HG02870 (cell line): ENCODE measurements around the gene SYNE1.
"Not testable (repeated sequence)": the region's sequence is repeated elsewhere in the genome, so short reads cannot be mapped to it uniquely, and the experiment has no call there.

Experiments used
- ATAC-seq: cut with Tn5 transposase; IDR thresholded peaks from one replicate; pipeline ENCODE4 v1.9.1; 2021; ENCODE audit warnings: mild to moderate bottlenecking, moderate library complexity; ENCODE audit not compliant: unreplicated experiment

Gene SYNE1

DNA sequence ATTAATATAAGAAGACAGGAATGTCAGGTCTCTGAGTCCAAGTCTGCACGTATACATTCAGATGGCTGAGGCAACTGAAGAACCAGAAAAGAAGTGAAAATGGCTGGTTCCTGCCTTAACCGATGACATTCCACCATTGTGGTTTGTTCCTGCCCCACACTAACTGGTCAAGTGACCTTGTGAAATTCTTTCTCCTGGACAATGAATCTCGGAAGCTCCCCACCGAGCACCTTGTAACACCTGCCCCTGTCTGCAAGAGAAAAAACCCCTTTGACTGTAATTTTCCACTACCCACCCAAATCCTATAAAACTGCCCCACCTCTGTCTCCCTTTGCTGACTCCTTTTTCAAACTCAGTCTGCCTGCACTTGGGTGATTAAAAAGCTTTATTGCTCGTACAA lies 140.4 kb downstream of the SYNE1 start:
- no peak for ATAC-seq

DNA sequence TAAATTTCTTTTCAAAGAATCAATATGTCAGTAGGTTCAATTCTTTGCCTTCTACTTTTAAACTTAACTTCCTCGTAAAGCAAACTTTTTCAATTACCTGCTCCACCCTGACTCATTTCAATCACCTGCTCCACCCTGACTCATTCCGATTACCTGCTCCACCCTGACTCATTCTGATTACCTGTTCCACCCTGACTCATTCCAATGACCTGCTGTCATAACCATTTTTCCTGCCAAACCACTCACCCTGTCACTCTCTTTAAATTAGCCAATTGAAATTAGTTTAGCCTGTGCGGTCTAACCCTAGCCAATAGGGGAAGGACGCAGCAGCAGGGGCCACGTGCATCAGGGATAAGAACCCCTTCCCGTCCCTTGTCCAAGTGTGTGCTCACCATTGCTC lies 141.7 kb downstream of the SYNE1 start:
- not testable (repeated sequence) for ATAC-seq

DNA sequence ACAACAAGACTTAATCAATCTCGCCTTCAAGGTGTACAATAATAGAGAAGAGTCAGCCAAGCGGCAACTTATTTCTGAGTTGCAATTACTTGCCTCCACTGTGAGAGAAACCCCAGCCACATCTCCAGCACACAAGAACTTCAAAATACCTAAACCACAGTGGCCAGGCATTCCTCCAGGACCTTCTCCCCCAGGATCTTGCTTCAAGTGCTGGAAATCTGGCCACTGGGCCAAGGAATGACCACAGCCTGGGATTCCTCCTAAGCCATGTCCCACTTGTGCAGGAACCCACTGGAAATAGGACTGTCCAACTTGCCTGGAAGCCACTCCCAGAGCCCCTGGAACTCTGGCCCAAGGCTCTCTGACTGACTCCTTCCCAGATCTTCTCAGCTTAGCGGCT lies 144.9 kb downstream of the SYNE1 start:
- ATAC-seq = not testable (repeated sequence)

DNA sequence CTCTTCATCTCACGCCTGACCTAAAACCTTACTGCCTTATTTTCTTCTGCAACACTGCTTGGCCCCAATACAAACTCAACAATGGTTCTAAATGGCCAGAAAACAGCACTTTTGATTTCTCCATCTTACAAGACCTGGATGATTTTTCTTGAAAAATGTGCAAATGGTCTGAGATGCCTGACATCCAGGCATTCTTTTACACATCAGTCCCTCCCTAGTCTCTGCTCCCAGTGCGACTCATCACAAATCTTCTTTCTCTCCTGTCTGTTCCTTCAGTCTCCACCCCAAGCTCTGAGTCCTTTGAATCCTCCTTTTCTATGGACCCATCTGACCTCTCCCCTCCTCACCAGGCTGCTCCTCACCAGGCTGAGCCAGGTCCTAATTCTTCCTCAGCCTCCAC lies 145.7 kb downstream of the SYNE1 start:
- not testable (repeated sequence) for ATAC-seq

DNA sequence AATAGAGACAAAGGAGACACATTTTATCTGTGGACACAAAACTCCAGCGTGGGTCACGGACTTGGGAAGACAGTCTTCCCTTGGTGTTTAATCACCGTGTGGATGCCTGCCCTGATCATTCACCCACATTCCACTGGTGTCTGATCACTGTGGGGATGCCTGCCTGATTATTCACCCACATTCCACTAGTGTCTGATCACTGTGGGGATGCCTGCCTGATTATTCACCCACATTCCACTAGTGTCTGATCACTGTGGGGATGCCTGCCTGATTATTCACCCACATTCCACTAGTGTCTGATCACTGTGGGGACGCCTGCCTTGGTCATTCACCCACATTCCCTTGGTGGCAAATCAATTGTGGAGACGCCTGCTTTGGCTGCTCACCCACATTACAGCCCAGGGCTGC lies 146.2 kb downstream of the SYNE1 start:
- ATAC-seq = not testable (repeated sequence)

DNA sequence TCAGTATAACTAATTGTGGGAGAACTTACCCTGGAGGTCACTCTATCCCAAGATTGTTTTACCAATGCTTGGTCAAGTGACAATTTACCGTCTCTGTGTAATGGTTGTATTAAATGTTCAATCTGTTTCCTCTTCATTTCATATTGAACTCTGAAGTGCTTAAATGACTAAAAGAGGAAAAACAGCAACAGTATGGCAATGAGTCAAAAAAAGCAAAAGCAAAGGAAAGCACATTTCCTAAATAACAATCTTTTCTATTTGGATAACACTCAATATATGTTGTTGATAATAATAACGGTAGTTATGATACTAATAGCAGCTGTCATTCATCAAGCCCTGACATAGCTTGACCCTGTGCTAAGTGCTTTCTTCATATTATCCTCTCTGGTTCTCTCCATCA lies 152.4 kb downstream of the SYNE1 start:
- ATAC-seq = no peak

DNA sequence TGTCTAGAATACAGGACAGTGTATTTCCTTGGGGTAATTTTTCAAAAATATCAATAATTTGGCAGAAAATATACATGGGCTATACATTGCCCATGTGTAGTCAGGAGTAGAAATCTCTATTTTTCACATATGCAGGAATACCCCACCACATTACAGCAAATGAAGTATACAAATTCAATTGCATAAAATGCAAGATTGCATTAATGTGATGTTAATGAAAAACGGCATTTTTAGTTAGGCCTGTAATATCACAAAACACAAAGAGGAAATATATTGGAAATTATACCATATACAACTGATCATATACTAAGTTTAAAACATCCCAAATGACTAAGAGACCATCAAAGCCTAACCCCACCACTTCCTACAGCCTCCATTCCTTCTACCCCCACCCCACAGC lies 154.9 kb downstream of the SYNE1 start:
- ATAC-seq = no peak

DNA sequence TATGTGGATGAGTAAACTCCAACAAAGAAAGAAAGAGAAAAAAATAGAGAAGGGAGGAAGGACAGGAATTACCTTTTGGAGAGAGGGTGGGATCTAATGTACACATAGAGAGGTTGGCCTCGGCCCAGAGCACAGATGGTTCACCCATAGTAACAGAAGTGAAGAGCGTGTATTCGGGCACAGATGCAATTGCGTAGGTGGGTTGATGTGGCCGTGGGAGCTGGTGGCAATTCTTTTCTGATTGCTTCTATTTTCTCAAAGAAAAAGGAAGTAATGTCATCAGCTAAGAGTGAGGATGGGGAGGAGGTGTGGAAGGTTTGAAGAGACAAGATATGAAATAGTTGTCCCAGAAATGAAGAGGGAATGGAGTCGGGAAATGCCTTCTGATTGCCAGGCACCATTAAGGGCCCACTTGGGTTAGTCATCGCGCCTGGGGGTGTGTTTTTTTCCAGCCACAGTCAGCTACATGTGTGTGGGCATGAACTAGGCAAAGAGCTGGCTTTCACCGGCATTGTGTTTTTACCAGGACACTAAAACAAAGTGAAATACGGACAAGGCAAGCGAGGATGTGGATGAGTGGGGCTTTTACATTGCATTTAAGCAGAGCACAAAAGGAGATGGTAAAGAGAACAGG lies 158.7 kb downstream of the SYNE1 start:
- no peak for ATAC-seq

DNA sequence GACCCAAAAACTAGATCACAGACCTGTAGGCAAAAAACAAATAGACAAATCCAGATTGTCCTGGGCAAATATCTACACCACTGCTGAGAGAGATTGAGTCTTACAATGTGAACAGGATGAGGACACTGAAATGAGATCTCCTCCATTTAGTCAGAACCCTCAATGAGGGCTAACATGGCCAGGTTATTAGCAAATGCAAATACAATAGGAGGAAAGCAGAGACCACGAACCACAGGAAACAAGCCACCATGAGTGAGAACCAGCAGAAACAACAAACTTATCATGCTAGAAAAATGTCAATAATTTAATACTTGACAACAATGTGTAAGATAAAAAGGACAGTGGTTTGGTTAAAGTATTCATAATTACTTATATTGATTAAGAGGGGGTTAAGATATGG lies 162.8 kb downstream of the SYNE1 start:
- ATAC-seq = no peak

DNA sequence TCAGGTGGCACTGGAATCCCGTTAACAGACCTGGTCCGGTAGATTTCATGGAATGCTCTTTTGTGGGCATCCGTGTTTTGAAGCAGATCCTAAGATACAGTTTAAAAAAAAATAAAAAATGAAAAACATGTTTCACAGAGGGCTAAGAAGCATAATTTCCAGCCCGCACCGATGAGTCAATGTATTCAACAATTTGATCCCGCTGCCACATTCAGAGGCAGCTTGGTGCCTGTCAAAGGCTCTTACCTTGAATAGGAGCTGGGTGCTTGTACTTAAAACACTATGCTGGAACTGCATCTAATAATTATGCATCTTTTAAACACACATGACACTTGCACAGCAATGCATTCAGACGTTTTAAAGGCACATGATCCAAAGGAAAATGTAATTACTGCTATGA lies 164.8 kb downstream of the SYNE1 start:
- ATAC-seq = no peak

DNA sequence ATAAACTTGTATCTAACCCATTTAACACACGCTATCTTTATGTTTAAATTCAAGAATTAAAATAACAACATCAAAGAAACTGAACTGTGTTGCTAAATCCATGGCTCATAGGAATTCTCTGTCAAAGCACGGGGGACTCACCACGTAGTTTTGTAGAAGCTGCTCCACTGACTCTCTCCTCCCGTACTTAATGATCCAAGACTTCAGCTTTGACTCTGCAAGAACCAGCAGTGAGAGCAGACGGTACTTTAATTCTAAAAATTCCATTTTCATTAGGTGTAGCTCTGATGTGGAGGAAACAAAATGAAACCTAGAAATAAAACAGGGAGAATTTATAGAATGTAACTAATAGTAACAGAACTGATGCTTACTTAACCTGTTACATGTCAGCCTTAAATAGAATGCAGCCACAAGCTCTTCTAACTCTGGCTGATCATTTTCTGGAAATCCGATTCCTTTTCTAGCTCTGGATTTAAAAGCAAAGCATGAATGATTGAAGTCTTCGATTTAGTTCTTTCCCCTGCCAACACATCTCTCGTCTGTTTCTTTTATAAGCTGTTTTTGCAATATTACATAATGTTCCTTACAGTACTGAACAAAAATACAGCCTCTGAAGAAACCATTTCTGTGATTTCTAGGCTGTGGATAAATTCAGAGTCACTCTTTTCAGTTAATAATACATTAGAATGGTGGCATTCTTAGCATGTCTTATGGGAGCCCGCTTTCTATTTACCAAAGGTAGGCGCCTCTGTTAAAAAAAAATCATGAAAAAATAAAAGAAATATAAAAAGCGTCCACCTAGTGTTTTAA lies 165.5 kb downstream of the SYNE1 start:
- ATAC-seq = no peak

DNA sequence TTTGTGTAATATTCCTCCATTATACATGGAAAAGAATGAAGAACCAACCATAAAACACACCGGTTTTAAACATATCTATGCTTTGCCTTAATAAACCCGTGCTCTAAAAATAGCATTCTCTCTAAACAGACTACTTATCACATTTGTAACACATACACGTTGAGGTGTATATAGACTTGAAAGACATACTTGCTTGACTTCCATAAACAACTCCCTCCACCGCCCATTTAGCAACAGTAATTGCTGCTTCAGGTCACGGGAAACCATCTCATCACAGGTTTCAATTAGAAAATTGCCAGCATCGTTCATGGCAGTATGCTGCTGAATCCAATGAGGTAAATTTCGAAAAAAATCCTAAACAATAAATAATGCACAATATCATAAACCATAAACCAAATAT lies 174.0 kb downstream of the SYNE1 start:
- ATAC-seq = no peak

DNA sequence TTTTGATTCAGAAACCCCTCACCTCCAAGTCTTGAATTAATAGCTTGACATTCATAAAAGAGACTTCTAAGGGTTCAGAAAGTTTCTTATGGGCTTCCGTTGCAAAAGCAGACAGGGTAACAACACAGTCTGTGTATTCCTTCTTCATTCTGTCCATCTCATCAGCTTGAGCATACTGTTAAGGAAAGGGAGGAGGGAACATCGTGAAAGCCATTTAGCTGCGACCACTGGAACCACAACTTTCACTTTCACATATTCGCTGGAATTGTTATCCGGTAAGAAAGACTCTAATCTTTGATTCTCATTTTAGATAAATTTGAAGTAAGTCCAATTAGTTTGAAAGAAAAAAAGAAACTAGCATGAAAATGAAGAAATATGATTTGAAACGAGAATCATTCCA lies 174.4 kb downstream of the SYNE1 start:
- no peak for ATAC-seq

DNA sequence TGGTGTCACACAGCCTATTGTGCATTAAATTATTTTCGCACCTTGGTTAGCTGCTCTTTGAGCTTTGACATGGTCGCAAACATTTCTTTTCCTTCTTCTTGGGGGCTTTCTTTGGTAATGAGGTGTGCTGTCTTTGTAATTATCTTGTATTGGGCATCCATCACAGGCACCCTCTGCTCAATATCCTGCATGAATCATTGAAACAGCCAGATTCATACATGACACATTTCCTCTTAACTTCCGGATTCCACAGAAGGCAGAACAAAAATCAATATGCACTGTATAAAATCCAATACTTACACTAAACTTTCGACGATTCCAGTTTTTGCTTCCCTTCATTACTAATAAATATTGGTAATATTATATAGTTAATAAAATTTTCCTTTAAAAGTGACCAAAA lies 175.6 kb downstream of the SYNE1 start:
- no peak for ATAC-seq

DNA sequence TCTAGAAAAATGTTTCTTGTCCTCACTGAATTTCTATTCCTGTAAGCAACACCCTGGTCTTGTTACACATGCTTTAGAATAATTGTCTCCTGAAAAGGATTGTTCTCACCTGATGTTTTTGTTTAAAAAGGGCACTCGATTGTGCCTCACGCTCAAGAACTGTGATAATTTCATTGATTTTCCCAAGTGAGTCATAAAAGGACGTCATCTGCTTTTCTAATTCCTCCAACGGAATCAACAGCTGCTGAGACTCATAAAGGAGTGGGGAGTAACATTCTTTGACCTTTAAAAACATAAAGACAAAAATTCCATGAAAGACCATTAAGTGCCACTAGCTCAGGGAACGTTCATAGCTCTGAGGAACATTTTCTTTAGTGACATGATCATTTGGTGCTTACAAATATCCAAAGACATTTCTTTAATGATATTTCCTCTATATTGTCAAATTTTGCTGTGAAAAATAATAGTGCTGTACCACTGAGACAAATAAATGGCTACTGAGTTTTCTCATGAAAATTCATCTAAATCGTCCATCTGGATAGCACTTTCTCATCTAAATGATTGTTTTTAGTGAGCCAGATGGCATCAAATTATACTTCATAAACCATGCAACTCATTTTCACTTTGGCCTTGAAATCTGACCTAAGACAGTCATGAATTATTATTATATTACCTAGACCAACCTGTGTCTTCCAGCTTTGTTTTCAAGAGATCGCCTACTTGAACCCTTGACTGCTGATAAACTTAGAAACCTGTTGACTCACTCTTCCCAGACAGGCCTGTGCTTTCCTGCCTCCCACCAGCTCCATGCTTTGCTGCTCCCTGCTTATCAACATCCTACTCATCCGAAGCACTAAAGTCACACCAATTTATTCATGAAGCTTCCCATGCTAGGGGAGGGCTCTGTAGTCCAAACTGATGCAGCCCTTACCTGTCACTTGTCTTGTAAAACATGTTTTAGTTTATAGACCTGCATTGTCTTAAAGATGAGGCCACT lies 178.2 kb downstream of the SYNE1 start:
- ATAC-seq = no peak

DNA sequence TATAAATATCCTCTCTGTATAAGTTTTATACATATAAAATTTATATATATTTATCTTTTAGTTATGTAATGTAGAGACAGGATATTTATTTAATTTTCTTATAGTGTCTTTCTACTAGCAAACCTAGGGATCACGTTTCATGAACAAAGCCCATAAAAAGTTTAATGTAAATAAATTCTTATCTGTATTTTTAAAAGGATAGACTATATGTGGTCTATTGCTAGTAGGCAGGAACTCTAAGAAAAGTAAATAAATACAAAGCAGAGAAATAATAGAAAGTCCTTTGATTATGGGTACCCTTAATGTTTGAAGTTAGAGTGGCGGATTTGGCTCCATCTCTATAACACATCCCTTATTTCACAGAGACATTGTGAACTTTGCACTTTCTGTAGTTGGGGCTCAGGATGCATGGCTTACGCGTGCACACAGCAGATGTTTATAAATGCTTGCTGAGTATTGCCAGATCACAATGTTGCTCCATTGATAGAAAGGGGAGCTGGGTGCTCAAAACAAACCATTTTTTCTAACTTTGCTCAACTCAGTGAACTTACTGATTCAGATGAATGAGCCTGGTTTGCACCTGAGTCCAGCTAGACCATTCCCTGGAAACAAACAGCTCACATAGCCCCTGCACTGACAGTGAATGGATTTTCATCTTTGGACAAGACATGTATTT lies 179.1 kb downstream of the SYNE1 start:
- ATAC-seq = no peak

DNA sequence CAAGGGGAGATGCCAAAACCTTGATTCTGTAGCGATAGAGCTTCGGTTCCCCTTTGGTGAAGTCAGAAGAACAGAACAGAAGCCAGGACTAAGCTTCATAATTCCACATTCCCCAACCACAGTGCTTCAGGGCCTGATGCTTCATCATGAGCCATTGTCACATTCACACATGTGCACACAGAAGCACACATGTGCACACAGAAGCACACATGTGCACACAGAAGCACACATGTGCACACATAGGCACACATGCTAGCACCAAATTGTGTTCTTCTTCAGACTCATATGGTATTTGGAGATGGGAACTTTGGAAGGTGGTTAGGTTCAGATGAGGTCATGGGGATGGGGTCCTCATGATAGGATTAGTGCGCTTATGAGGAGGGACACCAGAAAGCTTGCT lies 183.2 kb downstream of the SYNE1 start:
- ATAC-seq = no peak

DNA sequence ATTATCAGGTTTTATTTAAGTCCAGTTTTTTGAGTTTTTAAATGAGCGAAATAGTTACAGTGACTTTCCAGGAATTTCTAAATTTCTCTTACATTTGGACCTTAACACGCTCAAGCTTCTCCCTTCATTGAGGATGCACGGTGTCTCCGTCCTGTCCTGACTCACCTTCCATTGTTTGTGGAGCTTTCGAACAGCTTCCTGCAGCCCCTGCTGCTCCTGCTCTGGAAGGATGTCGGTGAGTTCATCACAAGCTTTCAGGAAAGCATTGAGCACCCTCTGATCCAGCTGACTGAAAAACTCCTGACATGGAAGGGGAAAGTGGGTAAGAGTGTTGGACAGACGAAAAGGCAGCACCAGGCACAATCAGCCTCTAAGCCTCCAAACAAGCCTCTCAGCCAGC lies 183.7 kb downstream of the SYNE1 start:
- ATAC-seq = no peak

DNA sequence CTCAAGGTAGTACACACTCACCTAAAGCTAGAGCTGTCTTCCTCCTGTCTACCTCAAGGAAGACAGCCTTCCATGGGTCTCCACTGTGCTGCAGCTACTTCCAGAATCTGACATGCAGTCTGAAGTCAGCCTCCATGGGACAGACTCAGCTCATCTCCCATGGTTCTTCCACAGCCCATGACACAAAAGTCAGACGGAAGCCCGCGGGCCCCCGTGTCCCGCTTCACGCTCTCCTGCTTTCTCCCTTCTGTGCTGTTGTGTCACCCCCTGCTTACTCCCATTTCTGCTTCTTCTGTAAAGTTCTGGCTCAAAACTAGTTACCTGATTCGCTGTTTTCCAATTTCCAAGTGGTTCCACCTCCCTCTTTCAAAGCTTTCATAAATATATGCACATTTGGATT lies 184.5 kb downstream of the SYNE1 start:
- no peak for ATAC-seq

DNA sequence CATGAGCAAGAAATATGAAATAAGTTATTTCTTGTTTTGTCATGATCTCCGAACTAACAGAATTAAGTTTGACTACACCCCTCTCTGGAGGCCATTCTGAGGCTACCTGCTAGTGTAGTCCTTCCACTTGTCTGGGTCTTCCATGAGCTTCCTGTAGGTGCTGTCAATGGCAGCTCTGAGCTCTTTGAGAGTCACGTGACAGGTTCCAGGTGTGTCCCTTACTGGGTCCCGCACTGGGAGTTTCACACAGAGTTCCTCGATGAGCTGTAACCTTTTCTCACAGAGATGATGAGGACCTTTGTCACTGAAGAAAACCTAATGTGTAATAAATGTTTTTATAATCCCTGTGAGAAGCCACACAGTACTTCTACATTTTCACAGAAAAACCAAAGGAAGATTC lies 186.6 kb downstream of the SYNE1 start:
- ATAC-seq = no peak

DNA sequence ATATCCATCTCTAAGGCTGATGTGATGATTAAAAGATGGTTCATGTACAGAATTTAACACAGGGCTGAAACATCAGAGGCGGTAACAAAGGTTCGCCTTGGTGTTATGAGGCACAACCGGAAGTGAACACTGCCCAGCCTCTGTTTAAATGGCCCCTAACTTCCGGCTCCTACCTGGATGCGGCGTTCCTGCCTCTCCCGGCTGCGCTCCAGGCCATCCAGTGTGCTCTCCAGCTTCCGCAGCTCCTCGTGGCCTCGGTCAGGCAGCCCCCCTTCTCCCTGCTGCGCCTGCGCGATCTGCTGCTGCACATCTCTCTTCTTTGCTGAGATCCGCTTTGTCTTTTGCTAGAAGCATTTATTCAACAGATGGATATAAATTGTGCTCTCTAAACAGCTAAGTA lies 195.3 kb downstream of the SYNE1 start:
- ATAC-seq = no peak
